ENCODE results near the gene SYDE2.

- TF ChIP-seq POLR2A (IDR thresholded peaks at IDR 0.05), result no peak
- no peak for TF ChIP-seq CTCF (IDR thresholded peaks at IDR 0.05)
- no peak for TF ChIP-seq EP300 (IDR thresholded peaks at IDR 0.05)
Observed at GRCh38 chr1:85219853-85220610, 19.2 kb upstream of the SYDE2 start.

Measured in upper lobe of left lung (tissue), 4 donors.